ENCODE results near the gene CTXN1.

Gene CTXN1

GRCh38 chr19:7908742-7909461 is 17.0 kb downstream of the CTXN1 start:
- in situ Hi-C loops (cut with MboI; ENCODE audit: low sequenced_read_pairs, unreplicated experiment) = no loop called here
- DNase-seq (ENCODE audit: low spot score) = no peak
- TF ChIP-seq, protein P1, sequence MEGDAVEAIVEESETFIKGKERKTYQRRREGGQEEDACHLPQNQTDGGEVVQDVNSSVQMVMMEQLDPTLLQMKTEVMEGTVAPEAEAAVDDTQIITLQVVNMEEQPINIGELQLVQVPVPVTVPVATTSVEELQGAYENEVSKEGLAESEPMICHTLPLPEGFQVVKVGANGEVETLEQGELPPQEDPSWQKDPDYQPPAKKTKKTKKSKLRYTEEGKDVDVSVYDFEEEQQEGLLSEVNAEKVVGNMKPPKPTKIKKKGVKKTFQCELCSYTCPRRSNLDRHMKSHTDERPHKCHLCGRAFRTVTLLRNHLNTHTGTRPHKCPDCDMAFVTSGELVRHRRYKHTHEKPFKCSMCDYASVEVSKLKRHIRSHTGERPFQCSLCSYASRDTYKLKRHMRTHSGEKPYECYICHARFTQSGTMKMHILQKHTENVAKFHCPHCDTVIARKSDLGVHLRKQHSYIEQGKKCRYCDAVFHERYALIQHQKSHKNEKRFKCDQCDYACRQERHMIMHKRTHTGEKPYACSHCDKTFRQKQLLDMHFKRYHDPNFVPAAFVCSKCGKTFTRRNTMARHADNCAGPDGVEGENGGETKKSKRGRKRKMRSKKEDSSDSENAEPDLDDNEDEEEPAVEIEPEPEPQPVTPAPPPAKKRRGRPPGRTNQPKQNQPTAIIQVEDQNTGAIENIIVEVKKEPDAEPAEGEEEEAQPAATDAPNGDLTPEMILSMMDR (IDR thresholded peaks at IDR 0.05; ENCODE audit: borderline replicate concordance, control extremely low read depth, extremely low read depth, insufficient read depth, missing control alignments) = no peak

DNA sequence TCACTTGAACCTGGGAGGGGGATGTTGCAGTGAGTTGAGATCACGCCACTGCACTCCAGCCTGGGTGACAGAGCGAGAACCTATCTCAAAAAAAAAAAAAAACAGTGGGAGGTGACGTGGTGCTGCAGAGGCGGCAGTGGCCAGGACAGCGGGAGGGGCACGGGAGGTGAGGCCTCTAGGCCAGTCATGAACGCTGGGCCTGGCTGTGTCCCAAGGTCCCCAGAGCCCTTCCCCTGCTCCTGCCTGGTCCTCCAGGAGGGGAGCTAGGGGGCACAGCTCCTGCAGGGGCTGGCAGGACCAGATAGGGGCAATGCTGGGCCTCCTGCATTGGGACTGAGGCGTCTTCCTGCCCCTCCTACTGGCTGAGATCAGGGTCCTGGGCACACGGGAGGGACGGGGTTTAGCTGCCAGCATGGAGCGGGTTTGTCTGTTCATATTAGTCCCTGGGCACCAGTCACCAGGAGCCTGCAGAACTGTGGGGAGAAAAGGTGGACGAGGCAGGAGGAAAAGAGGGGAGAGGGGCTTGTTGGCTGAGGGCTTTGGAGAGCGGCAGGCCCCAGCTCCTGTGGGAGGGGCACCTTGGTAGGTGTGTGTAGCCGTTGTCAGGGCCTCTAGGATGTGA is 17.7 kb downstream of the CTXN1 start:
- in situ Hi-C loops (cut with MboI; ENCODE audit: low sequenced_read_pairs, unreplicated experiment) = no loop called here
- TF ChIP-seq, protein P1 (IDR thresholded peaks at IDR 0.05; ENCODE audit: borderline replicate concordance, control extremely low read depth, extremely low read depth, insufficient read depth, missing control alignments) = no peak
- DNase-seq (ENCODE audit: low spot score) = no peak

DNA sequence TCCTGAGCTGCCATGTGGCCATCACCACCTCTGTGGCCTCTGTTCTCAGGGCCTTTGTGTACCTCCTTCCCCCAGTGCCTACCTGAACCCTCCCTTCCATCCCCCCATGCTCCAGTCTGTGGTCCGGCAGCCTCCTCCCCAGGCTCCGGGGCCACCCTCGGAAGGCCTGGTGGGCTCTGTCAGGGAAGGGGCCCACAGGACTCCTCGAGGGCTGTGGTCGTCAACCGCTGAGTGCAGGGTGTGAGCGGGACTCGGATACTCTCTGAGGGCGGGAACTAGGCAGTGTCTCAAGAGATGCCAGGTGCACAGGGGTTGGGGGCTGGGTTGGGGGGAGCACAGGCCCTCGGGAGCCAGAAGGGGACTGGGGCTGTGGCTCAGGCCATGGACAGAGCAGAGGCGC is 18.4 kb downstream of the CTXN1 start:
- no peak for DNase-seq (ENCODE audit: low spot score)
- TF ChIP-seq, protein P1 (IDR thresholded peaks at IDR 0.05; ENCODE audit: borderline replicate concordance, control extremely low read depth, extremely low read depth, insufficient read depth, missing control alignments) = no peak
- in situ Hi-C loops (cut with MboI; ENCODE audit: low sequenced_read_pairs, unreplicated experiment) = no loop called here

DNA sequence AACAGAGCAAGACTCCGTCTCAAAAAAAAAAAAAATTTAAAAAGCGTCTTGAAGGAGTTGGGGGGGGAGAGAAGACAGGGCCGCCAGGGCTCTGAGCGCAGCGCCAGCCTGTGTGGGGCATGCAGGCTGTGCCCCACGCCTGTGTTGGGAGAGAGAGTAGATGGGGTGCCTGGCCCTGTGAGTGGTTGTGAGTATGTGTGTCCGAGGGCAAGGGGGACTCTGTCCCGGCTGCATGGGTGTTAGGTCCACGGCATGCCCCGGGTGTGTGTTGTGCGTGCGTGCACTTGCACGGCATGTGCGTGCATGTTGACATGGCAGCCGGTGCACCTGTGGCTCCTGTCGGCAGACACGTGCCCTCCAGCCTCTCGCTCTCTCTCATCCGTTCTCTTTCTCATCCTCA is 18.8 kb downstream of the CTXN1 start:
- DNase-seq (ENCODE audit: low spot score) = no peak
- TF ChIP-seq, protein P1 (IDR thresholded peaks at IDR 0.05; ENCODE audit: borderline replicate concordance, control extremely low read depth, extremely low read depth, insufficient read depth, missing control alignments) = no peak
- in situ Hi-C loops (cut with MboI; ENCODE audit: low sequenced_read_pairs, unreplicated experiment) = no loop called here

DNA sequence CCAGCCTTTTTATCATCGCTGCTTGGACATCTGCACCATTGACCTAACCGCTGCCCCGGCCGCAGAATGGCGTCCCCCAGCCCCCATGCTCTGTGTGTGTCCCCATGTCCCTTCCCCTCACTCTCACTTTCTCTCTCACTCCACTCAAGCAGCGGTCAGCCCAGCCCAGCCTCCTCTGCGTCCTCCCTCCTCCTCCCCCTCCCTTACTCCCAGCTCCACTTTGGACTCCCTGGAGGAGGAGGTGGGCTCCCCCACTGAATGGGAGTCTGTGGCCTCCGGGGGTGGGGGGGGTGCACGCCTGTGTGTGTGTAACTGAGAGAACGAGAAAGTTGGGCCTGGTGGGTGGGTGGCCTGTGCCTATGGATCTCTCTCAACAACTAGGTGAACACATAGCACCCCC is 20.1 kb downstream of the CTXN1 start:
- no peak for DNase-seq (ENCODE audit: low spot score)

GRCh38 chr19:7905268-7905667 is 20.7 kb downstream of the CTXN1 start:
- in situ Hi-C loops (cut with MboI; ENCODE audit: low sequenced_read_pairs, unreplicated experiment) = no loop called here
- TF ChIP-seq, protein P1 (IDR thresholded peaks at IDR 0.05; ENCODE audit: borderline replicate concordance, control extremely low read depth, extremely low read depth, insufficient read depth, missing control alignments) = no peak
- no peak for DNase-seq (ENCODE audit: low spot score)

More for the DNA sequence above, 20.1 kb downstream of the CTXN1 start:
- TF ChIP-seq, protein P1 (IDR thresholded peaks at IDR 0.05; ENCODE audit: borderline replicate concordance, control extremely low read depth, extremely low read depth, insufficient read depth, missing control alignments) = no peak
- in situ Hi-C loops (cut with MboI; ENCODE audit: low sequenced_read_pairs, unreplicated experiment) = no loop called here

Data from GM13976 (cell line).